Kidney epithelial cell (primary cell): ENCODE measurements around the gene CEP112. TPM values are rescaled to one million over a fixed set of nuclear protein-coding genes. Genes with fewer than 3 reads are reported as not detected.

ENCODE experiments used
- DNase-seq: peaks from one replicate; pipeline ENCODE4 v3.0.0-alpha.2; 2010; ENCODE audit warnings: low read depth
- H3K27me3 ChIP-seq: 2 replicates; pipeline ENCODE4 v1.6.0; 2011; ENCODE audit warnings: low read length; ENCODE audit not compliant: control insufficient read depth, insufficient read depth
- H3K36me3 ChIP-seq: 2 replicates; pipeline ENCODE4 v1.5.1; 2011; ENCODE audit warnings: low read length; ENCODE audit not compliant: control insufficient read depth, insufficient read depth
- H3K4me3 ChIP-seq: 2 replicates; pipeline ENCODE4 v1.5.1; 2011; ENCODE audit warnings: low read depth, mild to moderate bottlenecking, control low read depth, low read length
- CTCF ChIP-seq: IDR thresholded peaks from 2 replicates; pipeline ENCODE4 v1.5.1; 2011; ENCODE audit warnings: mild to moderate bottlenecking, moderate library complexity, low read length, control low read depth, inconsistent platforms; ENCODE audit not compliant: insufficient read depth, poor library complexity, severe bottlenecking
- total RNA-seq: library from RNA; depleted of rRNA; stranded (reverse); fragments of >200 nt; gene quantifications from 2 replicates; pipeline ENCODE4 v1.2.3, GENCODE V29; 2015

Gene CEP112
- 5.1 and 6.5 TPM in 2 replicates for total RNA-seq

GRCh38 chr17:66191593-66192377, at the start of gene CEP112:
CEP112 (minus strand) TSS chr17:66192133.
- no peak for TF ChIP-seq CTCF
- no peaks in the 10 kb centered on the region for H3K27me3 ChIP-seq
- H3K4me3 ChIP-seq = peak within 1 kb of the TSS; percentile 70
- H3K36me3 ChIP-seq = no peaks in the 10 kb centered on the region
- peak; percentile 23 for DNase-seq

- Histone ChIP-seq H3K27me3 (no peaks in the 10 kb centered on the region), H3K4me3 (no peak overlapping the region), H3K36me3 (no peaks in the 10 kb centered on the region)
- DNase-seq = no peak
- no peak for TF ChIP-seq CTCF
These were observed 48.7 kb upstream of the CEP112 start for GRCh38 chr17:66240630-66241029.

- H3K4me3 ChIP-seq = no peak overlapping the region
- no peak for TF ChIP-seq CTCF
- no peaks in the 10 kb centered on the region for H3K36me3 ChIP-seq
- no peaks in the 10 kb centered on the region for H3K27me3 ChIP-seq
- DNase-seq = no peak
These were observed 48.1 kb upstream of the CEP112 start for GRCh38 chr17:66240013-66240412.

GRCh38 chr17:66235377-66235994, 43.6 kb upstream of the CEP112 start:
- no peak for TF ChIP-seq CTCF

GRCh38 chr17:66234611-66235010, 42.7 kb upstream of the CEP112 start:
- TF ChIP-seq CTCF = no peak
- H3K27me3 ChIP-seq = no peaks in the 10 kb centered on the region
- no peaks in the 10 kb centered on the region for H3K36me3 ChIP-seq
- no peak for DNase-seq
- H3K4me3 ChIP-seq = no peak overlapping the region

More at GRCh38 chr17:66235377-66235994, 43.6 kb upstream of the CEP112 start:
- no peak for DNase-seq
- no peak overlapping the region for H3K4me3 ChIP-seq
- H3K36me3 ChIP-seq = no peaks in the 10 kb centered on the region
- no peaks in the 10 kb centered on the region for H3K27me3 ChIP-seq
